ENCODE measurements around the gene NUDT5. TPM values are rescaled to one million over a fixed set of nuclear protein-coding genes. Genes with fewer than 3 reads are reported as not detected.
"Not testable (repeated sequence)": the region's sequence is repeated elsewhere in the genome, so short reads cannot be mapped to it uniquely, and the experiment has no call there.

The NUDT5 gene
- total RNA-seq, 1 donor from 2014 or later = 37.3 TPM

DNA sequence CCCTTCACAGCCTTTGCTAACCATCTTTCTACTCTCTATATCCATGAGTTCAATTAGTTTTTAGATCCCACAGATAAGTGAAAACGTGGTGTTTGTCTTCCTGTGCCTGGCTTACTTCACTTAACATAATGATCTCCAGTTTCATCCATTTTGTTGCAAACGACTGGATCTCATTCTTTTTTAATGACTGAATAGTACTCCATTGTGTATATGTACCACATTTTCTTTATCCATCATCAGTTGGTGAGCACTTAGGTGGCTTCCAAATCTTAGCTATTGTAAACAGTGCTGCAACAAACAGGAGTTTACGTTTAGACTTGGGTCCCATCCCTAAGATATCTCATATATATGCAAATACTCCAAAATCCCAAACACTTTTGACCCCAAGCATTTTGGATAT lies 9.4 kb upstream of the NUDT5 start:
- no peak for DNase-seq (ENCODE audit: low read depth in 2 of 2)

DNA sequence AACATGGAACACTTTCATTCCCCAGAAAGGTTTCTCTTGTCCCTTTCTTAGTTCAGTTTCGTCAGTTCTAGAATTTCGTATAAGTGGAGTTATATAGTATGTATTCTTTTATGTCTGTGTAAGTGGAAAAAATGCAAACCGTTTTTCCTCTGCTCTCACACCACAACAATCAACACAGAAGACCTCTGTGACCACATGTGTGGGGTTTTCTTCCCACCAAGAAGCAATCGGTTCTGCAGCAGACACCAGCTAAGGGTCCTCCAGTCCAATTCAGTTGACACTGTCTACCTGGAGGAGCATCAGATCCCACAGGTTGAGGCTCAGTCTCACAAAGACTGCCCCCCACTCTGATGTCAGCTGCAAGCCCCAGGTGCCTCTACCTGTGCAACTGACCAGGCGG lies 6.5 kb upstream of the NUDT5 start:
- no peak for DNase-seq (ENCODE audit: low read depth in 2 of 2)

DNA sequence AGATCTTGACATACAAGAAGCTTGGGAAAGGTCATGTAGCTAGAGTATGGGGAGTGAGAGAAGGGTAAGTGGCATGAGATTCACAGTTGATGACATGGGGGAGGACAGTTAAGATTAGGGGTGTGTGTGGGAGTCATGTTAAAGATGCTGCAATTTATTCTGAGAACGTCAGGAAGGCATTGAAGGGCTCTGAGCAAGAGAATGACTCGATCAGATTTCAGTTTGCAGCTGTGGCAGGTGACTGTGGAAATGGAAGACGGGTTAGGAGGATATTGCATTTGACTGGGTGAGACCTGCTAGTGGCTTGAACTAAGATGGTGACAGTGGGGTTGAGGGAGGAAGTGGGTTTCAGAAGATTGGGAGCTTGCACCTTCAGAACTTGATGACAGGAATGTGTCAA lies 5.9 kb upstream of the NUDT5 start:
- no peak for DNase-seq (ENCODE audit: low read depth in 2 of 2)

DNA sequence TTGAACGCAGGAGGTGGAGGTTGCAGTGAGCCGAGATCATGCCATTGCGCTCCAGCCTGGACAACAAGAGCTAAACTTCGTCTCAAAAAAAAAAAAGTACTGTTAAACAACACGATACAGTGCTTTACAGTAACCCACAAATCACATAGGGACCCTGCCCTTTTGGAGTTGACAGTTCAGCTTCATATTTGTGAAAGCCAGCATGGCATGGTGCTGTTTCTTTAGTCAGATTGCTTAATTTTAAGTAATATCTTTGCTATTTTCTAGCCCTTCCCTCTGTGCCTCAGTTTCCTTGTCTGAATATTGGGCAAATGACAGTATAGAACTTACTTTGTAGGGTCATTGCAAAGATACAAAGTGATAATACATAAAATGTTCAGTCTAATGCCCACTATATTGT lies 5.2 kb upstream of the NUDT5 start:
- no peak for DNase-seq (ENCODE audit: low read depth in 2 of 2)

DNA sequence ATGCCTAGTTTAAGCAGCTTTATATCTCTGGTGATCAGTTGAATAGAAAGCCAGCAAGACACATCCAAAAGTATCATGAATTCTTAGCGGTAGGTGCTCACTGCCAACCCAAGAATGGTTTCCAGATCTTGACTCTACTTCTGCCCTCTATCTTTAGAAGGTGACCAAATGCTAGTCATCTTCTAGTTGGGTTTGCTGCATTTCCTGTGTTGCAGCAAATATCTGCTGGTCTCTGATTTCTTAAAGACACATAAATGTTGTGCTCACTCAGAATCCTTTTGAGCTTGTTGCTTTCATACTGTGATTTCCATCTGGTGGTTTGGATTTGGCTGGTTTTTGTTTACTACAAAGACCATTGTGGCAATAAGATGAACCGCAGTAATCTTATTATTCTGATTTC lies 2.5 kb upstream of the NUDT5 start:
- DNase-seq (ENCODE audit: low read depth in 2 of 2) = peak in 1 of 2 donors; percentile 12

DNA sequence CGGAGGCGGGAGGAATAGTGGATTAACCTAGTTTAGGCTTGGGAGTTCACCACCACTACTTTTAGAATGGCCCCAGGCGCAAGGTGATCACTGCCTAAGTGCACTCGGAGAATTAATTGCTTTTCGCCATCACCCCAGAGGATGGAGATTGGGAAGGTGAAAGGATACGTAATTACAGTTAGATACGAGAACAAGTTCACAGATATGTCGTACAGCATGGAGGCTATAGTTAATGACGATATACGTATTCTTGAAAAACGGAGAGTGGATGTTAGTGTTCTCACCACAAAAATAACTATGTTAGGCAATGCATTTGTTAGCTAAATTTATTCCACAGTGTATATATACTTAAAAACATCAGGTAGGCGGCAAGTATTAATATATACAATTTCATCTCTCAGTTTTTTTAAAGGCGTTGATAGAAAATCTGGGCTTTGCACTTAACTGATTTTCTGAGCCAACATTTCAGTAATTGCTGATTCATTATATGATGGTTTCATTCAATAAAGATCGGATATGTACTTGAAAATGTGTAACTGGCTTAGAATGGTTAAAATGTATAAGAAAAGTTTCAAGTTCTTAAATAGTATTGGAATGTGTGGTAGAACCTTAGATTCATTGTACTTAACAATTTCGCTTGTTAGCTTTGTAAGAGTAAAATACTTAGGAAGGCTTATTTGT lies 980 bp upstream of the NUDT5 start:
- no peak for DNase-seq (ENCODE audit: low read depth in 2 of 2)

DNA sequence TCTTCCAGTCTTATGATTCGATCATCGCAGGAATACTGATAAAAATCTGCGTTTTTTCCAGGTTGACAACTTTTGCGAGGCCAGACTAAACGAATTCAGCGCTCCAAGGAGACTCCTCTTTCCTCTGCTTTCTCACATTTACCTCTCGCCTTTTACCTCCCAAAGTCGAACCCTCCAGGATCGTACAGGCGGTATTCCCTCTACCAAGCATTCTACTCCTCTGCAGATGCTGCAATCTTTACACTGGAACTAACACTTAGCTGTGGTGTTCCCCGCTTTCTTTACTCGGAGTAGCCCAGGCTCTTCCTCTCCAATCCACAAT lies 449 bp downstream of the NUDT5 start:
- no peak for DNase-seq (ENCODE audit: low read depth in 2 of 2)

DNA sequence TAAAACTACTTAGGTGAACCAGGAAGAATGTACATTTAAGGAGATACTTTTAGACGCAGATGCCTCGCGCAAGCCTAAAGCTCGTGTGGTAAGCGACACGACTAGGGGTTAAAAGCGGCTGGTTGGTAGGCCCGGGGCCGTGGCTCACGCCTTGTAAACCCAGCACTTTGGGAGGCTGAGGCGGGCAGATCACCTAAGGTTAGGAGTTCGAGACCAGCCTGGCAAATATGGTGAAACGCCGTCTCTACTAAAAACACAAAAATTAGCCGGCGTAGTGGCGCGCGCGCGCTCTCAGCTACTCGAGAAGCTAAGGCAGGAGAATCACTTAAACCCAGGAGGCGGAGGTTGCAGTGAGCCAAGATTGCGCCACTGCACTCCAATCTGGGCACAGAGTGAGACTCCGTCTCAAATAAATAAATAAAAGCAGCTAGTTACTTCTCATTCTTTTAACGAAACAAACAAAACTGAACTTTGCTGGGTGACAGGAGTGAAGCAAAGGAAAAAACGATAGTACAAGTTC lies 879 bp downstream of the NUDT5 start:
- DNase-seq (ENCODE audit: low read depth in 2 of 2) = peak in 1 of 2 donors; percentile 48

DNA sequence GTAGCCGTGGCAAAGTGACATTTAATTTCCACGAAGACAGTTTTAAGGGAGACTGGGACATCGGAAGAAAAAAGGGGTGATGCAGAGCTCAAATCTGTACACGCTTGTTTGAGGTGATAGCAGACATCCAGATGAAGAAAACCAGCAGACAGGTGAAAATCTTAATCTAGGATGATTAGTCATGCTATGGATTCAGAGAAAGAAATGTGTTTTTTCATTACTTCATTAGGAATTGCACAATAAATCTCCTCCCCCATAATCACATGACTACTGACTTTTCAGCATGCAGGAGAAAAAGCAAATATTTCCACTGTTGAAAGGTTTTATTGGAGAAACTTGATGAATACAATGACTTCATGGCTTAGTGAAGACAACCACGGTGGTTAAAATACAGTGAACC lies 2.5 kb downstream of the NUDT5 start:
- DNase-seq (ENCODE audit: low read depth in 2 of 2) = peak in 1 of 2 donors; percentile 31

DNA sequence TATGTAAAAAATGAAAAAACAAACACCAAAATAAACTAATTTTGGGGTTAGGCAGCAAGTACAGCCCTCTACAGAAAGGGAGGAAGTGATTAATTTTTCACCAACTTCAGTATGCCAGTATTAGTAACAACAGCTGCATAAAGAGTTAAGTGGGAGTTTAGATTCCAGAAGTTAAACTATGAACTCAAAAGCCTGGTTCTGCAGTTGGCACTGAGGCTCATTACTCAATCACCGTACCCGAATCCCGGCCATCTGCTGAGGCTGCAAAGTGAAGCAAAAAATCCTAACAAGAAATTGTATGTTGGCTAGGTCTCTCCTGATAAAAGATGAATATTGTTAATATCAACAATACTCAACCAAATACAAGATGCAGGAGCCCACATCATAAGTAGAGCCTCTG lies 4.0 kb downstream of the NUDT5 start:
- DNase-seq (ENCODE audit: low read depth in 2 of 2) = peak in 1 of 2 donors; percentile 36

DNA sequence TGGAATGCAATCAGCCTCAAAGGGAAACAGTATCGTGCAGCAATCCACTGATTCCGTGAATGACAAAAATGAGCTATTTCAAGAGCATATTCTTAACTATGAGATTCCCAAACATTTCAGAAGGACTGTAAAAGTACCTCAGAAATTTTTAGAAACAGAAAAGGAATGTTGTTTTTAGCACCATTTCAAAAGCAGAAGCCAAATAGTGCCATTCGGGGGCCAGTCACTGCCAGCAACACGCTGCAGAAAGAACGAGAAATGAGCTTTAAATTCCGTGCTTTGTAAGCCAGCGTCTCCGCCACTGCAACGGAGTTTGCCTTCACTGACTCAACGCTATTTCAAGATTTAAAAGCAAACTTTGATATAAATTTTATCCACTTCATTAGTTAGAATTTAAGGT lies 6.3 kb downstream of the NUDT5 start:
- DNase-seq (ENCODE audit: low read depth in 2 of 2) = no peak

DNA sequence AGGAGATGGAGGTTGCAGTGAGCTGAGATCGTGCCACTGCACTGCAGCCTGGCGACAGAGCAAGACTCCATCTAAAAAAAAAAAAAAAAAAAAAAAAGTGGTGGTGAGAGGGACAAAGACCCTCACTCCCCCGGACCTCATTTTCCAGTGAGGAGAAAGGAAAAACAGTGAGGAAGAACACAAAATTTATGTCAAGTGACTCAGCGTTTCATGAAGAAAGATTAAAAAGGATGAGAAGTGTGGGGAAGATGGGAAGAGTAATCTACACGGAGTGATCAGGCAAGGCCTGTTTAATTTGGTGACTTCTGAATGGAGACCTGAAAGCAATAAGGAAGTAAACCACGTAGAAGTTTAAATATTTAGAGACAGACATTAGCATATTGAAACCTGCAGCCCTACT lies 7.0 kb downstream of the NUDT5 start:
- no peak for DNase-seq (ENCODE audit: low read depth in 2 of 2)

DNA sequence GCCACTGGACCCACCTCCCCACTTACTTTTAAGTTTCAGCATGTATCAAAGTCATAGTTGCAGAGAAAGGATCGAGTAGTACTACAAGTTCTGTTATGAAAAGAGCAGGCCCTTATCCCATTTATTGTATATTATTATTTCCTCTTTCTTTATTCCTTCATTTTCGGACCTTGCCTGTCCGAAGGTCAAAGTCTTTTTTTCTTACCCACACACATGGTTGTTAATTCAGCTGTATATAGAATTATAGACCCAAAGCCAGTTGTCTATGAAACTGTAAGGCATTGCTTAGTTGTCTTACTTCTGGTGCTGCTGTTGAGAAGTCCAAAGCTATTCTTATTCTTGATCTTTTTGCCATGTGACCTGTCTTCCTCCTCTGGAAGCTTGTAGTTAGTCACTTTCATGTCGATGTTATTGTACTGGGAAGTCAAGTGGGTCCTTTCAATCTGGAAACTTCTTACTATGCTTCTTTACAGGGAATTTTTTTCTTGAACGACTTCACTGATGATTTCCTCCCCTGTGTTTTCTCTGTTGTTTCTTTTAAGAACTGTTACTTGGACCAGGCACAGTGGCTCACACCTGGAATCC lies 8.3 kb downstream of the NUDT5 start:
- peak in 1 of 2 donors; percentile 61 for DNase-seq (ENCODE audit: low read depth in 2 of 2)

DNA sequence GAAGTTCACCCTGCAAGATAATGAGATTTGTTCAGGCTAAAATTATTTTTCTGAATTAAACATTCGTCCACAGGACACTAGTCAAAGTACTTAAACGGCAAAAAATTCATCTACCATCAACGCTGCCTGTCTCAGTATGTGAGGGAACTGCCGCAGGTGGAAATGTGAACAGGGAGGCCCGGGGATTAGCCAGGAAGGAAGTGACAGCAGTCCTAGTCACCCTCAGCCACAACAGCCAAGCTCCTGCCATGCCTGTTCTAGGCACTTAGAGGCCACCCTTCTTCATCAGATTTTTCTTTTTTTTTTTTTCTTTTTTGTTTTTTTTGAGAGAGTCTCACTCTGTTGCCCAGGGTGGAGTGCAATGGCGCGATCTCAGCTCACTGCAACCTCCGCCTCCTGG lies 9.4 kb downstream of the NUDT5 start:
- DNase-seq (ENCODE audit: low read depth in 2 of 2) = peak; percentile 74 to 86

DNA sequence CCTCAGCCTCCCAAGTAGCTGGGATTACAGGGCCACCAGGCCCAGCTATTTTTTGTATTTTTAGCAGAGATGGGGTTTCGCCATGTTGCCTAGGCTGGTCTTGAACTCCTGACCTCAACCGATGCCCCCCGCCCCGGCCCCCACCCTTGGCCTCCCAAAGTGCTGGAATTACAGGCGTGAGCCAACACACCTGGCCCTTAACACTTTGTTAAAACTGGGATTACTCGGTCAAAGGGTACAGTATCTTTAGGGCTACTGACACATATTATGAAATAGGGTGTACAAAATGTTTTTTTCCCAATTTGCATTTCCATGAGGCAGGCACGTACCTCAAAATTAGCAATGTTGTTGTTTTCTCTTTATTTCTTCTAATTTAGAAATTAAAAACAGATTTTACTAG lies 11.5 kb downstream of the NUDT5 start:
- DNase-seq (ENCODE audit: low read depth in 2 of 2) = no peak

DNA sequence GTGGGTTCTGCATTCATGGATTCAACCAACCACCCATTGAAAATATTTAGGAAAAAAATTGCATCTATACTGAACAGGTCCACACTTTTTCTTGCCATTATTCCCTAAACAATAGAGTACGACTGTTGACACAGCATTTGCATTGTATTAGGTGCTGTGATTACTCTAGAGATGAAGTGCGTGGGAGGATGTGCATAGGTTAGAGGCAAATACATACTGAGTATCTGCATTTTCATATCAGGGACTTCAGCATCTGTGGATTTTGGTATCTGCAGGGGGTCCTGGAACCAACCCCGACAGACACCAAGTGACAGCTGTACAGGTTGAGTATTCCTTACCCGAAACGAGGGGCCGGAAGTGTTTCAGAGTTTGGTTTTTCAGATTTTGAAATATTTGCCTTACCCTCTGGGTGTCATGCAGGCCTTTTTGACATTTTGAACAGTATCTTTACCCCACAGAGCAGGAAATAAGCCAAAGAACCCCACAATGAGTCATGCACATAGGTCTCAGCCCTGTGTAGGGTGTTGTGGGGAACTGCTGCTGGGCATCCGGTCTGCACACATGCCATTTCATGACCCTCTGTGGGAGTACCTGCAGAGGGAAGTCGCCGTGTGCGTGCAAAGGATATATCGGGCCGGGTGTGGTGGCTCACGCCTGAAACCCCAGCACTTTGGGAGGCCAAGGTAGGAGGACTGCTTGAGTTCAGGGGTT lies 14.5 kb downstream of the NUDT5 start:
- DNase-seq (ENCODE audit: low read depth in 2 of 2) = peak in 1 of 2 donors; percentile 57

DNA sequence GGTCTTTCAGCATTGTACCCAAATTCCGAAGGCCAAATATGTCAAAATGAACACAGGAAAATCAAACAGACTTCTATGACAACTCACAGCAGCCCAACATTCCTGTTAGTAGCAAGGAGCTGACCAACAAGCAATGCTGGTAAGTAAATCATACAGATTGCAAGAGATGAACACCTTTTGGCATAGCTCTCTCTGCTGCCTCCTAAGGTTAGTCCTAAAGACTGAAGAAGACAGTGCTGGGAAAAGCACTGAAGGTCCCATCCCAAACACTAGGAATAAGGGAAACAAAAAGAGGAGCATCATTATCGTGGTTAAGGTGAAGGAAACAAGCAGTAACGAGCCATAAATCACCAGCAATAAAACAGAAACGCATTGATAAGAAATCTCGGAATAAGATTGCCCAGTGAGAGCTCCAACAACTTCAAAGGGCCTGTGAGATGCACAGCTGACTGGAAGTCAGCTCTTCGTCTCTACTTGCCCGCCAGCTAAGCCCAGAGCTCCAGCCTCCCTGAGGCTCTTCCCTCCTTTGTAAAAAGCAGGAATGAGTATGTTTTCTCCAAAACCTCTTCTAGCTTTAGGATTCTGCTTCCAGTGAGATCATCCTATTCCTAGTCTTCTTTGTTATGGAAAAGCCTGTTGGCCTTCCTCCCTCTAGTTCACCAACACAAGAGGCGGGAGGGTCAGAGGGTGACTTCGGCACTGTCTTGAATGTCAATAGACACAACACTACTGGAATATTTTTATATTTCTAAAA lies 15.3 kb downstream of the NUDT5 start:
- no peak for DNase-seq (ENCODE audit: low read depth in 2 of 2)

DNA sequence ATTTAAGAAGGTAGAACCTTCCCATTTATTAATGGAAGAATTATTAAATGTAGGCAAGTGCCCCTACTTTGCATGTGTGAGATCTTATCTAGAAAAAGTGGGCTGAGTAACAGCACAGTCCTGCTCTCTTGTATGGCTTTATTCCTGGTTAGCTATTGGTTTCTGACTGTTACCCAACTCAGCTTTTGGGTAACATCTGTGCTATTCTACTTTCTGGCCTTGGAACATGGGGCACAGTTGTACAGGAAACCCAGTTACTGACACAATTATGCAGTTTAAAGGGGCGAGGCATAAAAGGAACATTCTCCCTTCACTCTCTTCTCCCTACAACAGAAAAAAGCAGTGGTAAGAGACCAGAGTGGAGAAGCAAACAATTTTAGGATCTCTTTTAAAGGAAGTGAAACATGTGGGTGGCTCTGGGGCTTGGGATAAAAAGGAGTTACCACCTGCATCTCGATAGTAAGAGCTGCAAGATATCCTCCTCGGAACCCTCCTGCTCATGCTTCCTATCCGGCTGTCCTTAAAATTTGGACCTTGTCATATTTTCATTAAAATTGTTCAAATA lies 16.0 kb downstream of the NUDT5 start:
- no peak for DNase-seq (ENCODE audit: low read depth in 2 of 2)

DNA sequence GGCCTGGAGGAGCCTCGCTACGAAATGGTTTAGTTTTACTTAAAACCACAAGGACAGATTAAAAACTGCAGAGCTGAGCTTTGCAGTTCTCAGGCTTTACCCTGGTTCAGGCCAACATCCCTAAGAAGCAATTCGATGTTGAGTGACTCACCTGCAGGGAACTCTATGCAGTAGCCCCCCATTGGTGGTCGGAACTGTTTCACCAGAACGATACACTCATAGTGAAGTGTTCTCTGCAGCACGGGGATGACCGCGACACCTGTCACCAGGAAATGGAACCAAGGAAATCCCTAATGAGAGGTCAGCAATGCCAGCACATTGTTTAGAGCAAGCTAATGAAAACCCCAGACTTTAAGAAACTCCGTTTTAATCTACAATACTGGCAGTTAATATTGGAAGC lies 18.0 kb downstream of the NUDT5 start:
- peak in 1 of 2 donors; percentile 48 for DNase-seq (ENCODE audit: low read depth in 2 of 2)

DNA sequence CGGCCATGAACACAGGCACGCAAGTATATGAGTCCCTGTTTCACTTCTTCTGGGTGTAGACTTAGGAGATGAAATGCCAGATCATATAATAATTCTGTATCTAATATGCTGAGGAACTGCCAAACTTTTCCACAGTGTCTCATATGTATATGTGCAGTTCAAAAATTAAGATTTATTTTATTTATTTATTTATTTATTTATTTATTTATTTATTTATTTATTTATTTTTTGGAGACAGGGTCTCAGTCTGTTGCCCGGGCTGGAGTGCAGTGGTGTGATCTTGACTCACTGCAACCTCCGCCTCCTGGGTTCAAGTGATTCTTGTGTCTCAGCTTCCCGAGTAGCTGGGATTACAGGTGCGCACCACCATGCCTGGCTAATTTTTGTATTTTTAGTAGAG lies 24.2 kb downstream of the NUDT5 start:
- not testable (repeated sequence) for DNase-seq (ENCODE audit: low read depth in 2 of 2)

DNA sequence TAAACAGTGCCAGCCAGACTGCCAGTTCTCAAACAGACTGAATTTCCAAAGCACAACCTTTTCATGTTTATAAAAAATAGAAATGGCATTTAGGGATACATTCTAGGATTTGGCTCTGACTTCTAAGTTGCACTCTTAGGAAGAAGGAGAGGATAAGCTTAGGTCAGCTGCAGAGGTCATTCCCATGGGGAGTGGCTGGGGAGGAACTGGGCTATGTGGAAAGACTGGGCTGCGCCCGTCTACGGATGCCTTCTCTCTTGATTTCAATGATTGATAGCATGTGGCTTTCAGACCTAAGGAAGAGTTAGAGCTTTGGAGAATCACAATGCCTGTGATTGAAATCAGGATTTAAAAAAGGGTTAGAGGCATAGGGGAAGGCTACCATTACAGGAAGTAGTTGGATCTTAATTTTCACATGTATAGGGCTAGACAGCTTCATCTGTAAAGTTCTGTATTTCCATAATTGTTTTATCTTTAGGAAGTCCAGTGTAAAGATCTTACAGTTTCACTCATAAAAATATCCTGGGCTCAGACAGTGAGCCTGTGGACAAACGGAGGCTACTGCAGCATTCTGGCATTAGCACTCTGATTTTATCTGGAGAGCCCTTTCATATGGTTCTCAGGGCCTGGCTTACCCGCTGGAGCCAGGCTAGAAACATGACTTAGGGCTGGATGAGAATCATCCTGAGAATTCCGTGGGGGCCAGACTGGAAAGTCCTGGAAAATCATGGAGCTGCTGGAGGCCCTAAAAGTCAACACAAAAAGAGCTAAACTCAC lies 29.5 kb downstream of the NUDT5 start:
- DNase-seq (ENCODE audit: low read depth in 2 of 2) = no peak

All from lung microvascular endothelial cell (primary cell).